ENCODE measurements around the gene REP15.
"Not testable (repeated sequence)": the region's sequence is repeated elsewhere in the genome, so short reads cannot be mapped to it uniquely, and the experiment has no call there.

REP15 gene

DNA sequence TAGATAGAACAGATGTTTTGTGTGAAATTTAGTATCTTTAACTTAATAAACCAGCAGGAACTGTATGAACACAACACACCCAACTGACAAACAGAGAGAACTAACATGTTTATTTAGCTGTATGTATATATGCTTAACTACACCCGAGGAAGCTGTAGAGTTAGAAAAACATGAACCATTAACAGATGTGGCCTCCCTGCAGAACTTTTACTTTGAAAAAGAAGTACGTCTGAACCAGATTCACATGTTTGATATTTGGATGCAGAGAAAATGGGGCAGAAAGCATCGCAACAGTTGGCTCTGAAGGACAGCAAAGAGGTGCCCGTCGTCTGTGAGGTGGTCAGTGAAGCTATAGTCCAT, at the start of gene REP15:
TSS of gene REP15 (plus strand) at position 155 of the 360 bp plus-strand sequence. CDS start at position 271, 116 bp downstream.
- DNase-seq (ENCODE audit: low read depth): no peak

DNA sequence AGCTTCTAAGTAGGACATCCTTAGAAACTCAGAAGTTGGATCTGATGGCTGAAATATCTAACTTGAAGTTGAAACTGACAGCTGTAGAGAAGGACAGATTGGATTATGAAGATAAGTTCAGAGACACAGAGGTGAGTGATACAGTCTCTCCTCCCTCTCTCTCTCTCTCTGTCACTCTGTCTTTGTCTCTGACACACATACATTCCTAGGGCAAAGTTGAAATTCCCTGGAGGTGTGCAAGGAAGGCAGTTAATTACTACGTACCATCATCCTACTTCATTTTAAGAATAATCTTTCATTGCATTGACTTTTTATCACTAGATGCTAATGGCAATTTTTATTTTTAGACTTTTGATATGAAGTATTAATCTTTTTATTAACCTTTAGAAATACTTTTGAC, 46.2 kb upstream of the REP15 start:
- DNase-seq (ENCODE audit: low read depth): no peak

DNA sequence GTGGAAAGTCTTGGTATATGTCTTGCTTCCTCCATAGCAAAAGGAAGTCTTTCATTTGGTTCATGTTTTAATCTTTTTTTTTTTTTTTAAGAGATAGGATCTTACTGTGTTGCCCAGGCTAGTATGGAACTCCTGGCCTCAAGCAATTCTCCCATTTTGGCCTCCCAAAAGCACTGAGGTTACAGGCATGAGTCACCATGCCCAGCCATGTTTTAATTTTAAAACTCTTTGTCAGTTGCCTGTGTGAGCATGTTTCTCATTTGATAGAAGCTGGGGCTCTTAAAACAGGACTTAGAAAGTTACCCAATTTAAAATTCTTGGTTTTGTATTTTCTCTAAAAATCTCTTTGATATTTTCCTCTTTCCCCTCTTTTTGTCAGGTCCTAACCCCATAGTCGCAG, 45.0 kb upstream of the REP15 start:
- DNase-seq (ENCODE audit: low read depth): no peak

- DNase-seq (ENCODE audit: low read depth): peak; percentile 68
Measured at GRCh38 chr12:27652174-27652763, 44.0 kb upstream of the REP15 start.

- DNase-seq (ENCODE audit: low read depth): no peak
Measured at GRCh38 chr12:27653661-27654060, 42.6 kb upstream of the REP15 start.

DNA sequence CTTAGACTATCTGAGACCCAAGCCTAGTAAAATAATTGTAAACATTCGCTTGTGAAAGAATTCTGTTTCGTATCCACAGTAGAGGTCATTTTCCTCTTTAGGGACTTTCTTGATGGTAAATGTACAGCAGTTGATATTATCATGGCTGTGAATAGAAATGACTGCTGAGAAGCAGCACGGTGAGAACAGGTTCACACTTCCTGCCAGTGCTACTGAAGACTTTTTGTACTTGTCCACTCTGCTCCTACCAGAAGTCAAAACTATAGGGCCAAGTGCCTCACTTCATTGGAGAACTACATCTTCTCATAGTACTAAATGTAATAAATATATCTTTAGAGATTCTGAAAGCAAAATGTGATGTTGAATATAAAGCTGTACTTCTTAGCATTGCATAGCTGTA, 40.8 kb upstream of the REP15 start:
- DNase-seq (ENCODE audit: low read depth): not testable (repeated sequence)

DNA sequence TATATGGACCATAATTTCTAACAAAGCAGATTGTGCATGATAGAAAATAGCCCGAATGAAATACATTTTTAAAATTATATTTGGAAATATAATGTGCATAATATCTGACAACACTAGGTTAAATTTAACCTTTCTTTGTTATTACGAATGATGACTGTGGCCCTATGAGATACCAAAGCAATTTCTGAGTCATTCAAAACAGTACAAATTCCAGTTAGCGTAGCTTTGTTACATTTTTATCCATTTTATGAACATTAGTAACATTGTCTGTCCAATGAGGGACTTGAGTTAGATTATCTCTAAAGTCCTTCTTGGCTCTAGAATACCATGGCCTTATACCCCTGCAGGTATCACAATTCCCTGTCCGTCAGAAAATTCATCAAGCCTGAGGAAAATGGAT, 39.0 kb upstream of the REP15 start:
- DNase-seq (ENCODE audit: low read depth): no peak

DNA sequence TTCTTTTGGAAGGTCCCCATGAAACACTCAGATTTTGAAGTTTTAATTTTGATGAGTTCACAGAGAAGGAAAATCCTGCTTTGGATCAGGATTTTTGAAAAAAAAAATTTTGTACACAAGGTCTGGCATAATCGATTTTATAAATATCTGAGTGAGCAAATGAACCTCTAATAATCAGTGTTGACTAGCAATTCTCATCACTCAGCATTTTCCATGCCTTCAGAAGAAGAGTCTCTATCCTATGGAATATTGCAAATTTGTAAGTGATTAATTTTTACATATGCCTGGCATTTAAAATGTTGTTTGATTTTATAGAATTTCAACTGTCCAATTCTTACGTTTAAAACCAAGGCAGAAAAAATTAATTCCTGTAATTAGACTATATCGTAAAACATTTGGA, 30.5 kb upstream of the REP15 start:
- DNase-seq (ENCODE audit: low read depth): no peak

GRCh38 chr12:27666510-27666909, 29.7 kb upstream of the REP15 start:
- DNase-seq (ENCODE audit: low read depth): no peak

DNA sequence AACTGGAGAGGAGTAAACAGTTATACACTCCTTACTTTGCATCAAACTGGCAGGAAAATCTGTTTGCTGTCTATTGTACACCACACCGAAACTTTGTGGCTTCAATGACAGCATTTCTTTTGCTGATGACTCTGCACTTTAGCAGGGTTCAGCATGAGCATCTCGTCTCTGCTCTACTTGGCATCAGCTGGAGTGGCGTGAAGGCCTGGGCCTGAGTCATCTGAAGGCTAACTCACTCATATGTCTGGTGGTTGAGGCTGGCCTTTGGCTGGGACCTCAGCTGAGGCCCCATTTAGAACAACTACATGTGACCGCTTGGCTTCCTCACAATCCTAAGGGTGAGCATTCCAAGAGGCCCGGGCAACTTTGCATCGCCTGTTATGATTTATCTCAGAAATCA, 28.7 kb upstream of the REP15 start:
- DNase-seq (ENCODE audit: low read depth): peak; percentile 92

- DNase-seq (ENCODE audit: low read depth): no peak
Measured at GRCh38 chr12:27672051-27672450, 24.2 kb upstream of the REP15 start.

GRCh38 chr12:27672643-27673042, 23.6 kb upstream of the REP15 start:
- DNase-seq (ENCODE audit: low read depth): peak; percentile 26

GRCh38 chr12:27673101-27673718, 23.0 kb upstream of the REP15 start:
- no peak for DNase-seq (ENCODE audit: low read depth)

- DNase-seq (ENCODE audit: low read depth): no peak
Measured at GRCh38 chr12:27674989-27675388, 21.3 kb upstream of the REP15 start.

GRCh38 chr12:27680619-27681018, 15.6 kb upstream of the REP15 start:
- no peak for DNase-seq (ENCODE audit: low read depth)

GRCh38 chr12:27682534-27682933, 13.7 kb upstream of the REP15 start:
- DNase-seq (ENCODE audit: low read depth): no peak

DNA sequence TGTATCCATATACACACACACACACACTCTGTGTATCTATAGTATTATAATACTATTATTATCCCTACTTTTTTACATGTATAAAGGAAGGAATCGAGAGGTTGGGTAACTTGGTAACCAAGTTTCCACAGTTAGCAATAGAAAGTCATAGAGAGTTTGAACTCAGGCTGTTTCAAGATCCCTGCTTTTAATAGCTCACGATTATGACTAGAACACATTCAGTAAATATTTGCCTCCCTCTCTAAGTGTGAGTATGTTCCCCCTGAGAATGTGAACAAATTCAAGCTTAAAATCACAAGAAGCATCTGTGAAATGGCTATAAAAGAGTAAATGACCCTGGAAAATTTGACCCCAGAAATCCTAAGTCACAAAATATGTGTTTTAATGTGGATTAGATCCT, 11.0 kb upstream of the REP15 start:
- no peak for DNase-seq (ENCODE audit: low read depth)

GRCh38 chr12:27686147-27686546, 10.1 kb upstream of the REP15 start:
- no peak for DNase-seq (ENCODE audit: low read depth)

- no peak for DNase-seq (ENCODE audit: low read depth)
Measured at GRCh38 chr12:27688671-27689070, 7.6 kb upstream of the REP15 start.

DNA sequence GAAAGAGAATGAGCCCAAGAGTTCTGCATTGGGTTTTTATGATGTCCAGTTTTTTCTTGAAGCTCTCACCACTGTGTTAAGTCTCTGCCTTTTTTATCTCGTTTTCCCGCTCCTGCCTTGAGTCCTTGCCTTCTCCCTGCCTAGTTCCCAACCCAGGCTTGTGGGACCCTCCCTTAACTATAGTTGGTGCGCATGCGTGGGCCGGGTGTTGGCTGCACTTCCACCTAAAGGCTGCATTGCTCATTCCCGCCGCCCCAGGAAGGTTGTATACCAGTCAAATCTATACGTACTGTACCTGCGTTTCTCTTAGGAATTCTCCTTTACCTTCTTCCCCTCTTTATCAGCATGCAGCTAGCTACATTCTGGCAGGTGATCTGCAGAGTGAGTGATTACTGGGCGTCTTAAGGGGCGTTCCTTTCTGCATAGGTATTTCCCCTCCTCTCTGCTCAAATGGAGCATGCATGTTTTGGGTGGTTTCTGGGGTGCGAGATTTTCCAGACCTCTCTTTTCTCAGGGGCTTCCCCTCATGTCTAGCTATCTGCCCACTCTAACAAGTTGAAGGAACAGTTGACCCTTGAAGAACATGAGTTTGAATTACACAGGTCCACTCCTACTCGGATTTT, 6.6 kb upstream of the REP15 start:
- DNase-seq (ENCODE audit: low read depth): no peak

GRCh38 chr12:27693403-27693802, 2.8 kb upstream of the REP15 start:
- no peak for DNase-seq (ENCODE audit: low read depth)

DNA sequence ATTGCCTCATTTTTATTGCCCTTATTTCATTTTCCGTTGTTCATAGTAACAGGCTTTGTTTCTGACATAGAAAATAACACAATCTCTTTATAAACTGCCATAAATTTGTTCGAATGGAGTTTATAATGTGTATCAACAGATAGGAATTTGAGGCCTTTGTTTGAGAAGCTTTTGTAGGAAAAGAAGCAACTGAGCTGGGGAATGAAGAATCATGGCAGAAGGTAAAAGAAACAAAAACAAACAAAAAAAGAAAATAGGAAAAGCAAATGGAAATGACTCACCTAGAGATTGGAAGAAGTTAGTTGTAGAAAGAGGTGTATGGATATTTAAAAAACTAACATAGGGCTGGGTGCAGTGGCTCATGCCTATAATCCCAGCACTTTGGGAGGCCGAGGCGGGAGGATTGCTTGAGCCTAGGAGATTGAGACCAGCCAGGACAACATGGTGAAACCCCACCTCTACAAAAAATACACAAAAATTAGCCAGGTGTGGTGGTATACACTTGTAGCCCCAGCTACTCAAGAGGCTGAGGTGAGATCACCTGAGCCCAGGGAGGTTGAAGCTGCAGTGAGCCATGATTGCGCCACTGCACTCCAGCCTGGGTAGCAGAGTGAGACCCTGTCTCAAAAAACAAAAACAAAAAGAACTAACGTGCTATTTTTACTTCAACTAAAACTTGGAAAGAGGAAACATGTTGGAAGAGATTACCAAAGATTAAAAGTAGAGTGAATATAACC, 523 bp upstream of the REP15 start:
- DNase-seq (ENCODE audit: low read depth): no peak

Measured in fibroblast of gingiva (primary cell).